SU-DHL-6 (cell line): Measurements from ENCODE around the gene TRIM29.

Experiments
- H2AFZ ChIP-seq: fragments of 200-600 bp; sonication (generic); 2 replicates; pipeline ENCODE4 v1.6.1; 2014; ENCODE audit warnings: low read depth, mild to moderate bottlenecking, moderate library complexity, mixed read lengths, antibody characterized with exemption, low read length; ENCODE audit not compliant: severe bottlenecking
- H3F3A ChIP-seq: fragments of 200-600 bp; shearing (Covaris generic); 2 replicates; pipeline ENCODE4 v1.6.0; 2016; ENCODE audit warnings: antibody characterized with exemption, mild to moderate bottlenecking; ENCODE audit not compliant: insufficient read depth
- H3K27ac ChIP-seq: fragments of 200-600 bp; sonication (generic); 2 replicates; pipeline ENCODE4 v1.5.1; 2016; ENCODE audit warnings: low read depth, mild to moderate bottlenecking, low read length, moderate library complexity, mixed read lengths
- H3K27me3 ChIP-seq: fragments of 200-600 bp; sonication (generic), shearing (Covaris generic); 2 replicates; pipeline ENCODE4 v1.6.0; 2014; ENCODE audit warnings: mild to moderate bottlenecking, low read length
- H3K36me3 ChIP-seq: fragments of 200-600 bp; sonication (generic); 2 replicates; pipeline ENCODE4 v1.6.1; 2014; ENCODE audit warnings: mild to moderate bottlenecking, low read length, mixed read lengths
- H3K4me2 ChIP-seq: fragments of 300-600, 200-600 bp; shearing (Covaris generic), sonication (generic); 2 replicates; pipeline ENCODE4 v1.6.0; 2014; ENCODE audit warnings: low read length, low read depth, mild to moderate bottlenecking; ENCODE audit not compliant: poor library complexity, severe bottlenecking
- H3K4me3 ChIP-seq: fragments of 200-600 bp; sonication (generic); 2 replicates; pipeline ENCODE4 v1.5.1; 2014; ENCODE audit warnings: antibody characterized with exemption, low read length, mild to moderate bottlenecking, mixed read lengths; ENCODE audit not compliant: insufficient read depth, poor library complexity, severe bottlenecking
- H3K79me2 ChIP-seq: fragments of 200-600 bp; sonication (generic); 2 replicates; pipeline ENCODE4 v1.6.1; 2014; ENCODE audit warnings: mild to moderate bottlenecking, low read length, moderate library complexity; ENCODE audit not compliant: insufficient read depth
- H3K9ac ChIP-seq: fragments of 200-600 bp; sonication (generic); 2 replicates; pipeline ENCODE4 v1.7.0; 2014; ENCODE audit warnings: mild to moderate bottlenecking, low read length
- H3K9me2 ChIP-seq: fragments of 200-600 bp; sonication (generic); replicated peaks from 2 replicates; pipeline ENCODE4 v1.6.1; 2014; ENCODE audit warnings: low read length; ENCODE audit not compliant: insufficient read depth
- H3K9me3 ChIP-seq: fragments of 200-600 bp; sonication (generic); 2 replicates; pipeline ENCODE4 v1.6.1; 2014; ENCODE audit warnings: low read length, mixed read lengths; ENCODE audit not compliant: insufficient read depth
- H4K20me1 ChIP-seq: fragments of 200-600 bp; sonication (generic); 2 replicates; pipeline ENCODE4 v1.6.1; 2014; ENCODE audit warnings: low read depth, mild to moderate bottlenecking, antibody characterized with exemption, low read length, moderate library complexity, mixed read lengths
- EZH2phosphoT487 ChIP-seq: fragments of 200-600 bp; sonication (generic), shearing (Covaris generic); conservative IDR thresholded peaks from 2 replicates; pipeline ENCODE4 v1.6.1; 2018; ENCODE audit warnings: mild to moderate bottlenecking, antibody characterized with exemption, low read length, moderate library complexity, mixed read lengths
- TF ChIP-seq, protein P1 (sequence below): fragments of 200-600 bp; sonication (generic); IDR thresholded peaks from one replicate; pipeline ENCODE4 v1.5.1; 2017; ENCODE audit warnings: antibody characterized with exemption, mild to moderate bottlenecking, low read length, moderate library complexity; ENCODE audit not compliant: insufficient read depth, poor library complexity, severe bottlenecking

TRIM29 gene

GRCh38 chr11:120183701-120184141 lies 45.8 kb upstream of the TRIM29 start:
- Histone ChIP-seq H4K20me1 (no peaks in the 10 kb centered on the region), H3K27ac (no peak overlapping the region), H3K4me3 (no peak overlapping the region), H3F3A (no peaks in the 10 kb centered on the region), H3K9me3 (no peaks in the 10 kb centered on the region), H3K79me2 (no peaks in the 10 kb centered on the region), H3K27me3 (no peaks in the 10 kb centered on the region), H3K9ac (no peak overlapping the region), H3K9me2 (no peaks in the 10 kb centered on the region), H3K36me3 (no peaks in the 10 kb centered on the region), H3K4me2 (no peak overlapping the region), H2AFZ (no peak overlapping the region)
- no peak for TF ChIP-seq EZH2phosphoT487
- TF ChIP-seq, protein P1, sequence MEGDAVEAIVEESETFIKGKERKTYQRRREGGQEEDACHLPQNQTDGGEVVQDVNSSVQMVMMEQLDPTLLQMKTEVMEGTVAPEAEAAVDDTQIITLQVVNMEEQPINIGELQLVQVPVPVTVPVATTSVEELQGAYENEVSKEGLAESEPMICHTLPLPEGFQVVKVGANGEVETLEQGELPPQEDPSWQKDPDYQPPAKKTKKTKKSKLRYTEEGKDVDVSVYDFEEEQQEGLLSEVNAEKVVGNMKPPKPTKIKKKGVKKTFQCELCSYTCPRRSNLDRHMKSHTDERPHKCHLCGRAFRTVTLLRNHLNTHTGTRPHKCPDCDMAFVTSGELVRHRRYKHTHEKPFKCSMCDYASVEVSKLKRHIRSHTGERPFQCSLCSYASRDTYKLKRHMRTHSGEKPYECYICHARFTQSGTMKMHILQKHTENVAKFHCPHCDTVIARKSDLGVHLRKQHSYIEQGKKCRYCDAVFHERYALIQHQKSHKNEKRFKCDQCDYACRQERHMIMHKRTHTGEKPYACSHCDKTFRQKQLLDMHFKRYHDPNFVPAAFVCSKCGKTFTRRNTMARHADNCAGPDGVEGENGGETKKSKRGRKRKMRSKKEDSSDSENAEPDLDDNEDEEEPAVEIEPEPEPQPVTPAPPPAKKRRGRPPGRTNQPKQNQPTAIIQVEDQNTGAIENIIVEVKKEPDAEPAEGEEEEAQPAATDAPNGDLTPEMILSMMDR: no peak

GRCh38 chr11:120182790-120183491 lies 45.0 kb upstream of the TRIM29 start:
- no peaks in the 10 kb centered on the region for H3K36me3 ChIP-seq
- H3F3A ChIP-seq: no peaks in the 10 kb centered on the region
- no peaks in the 10 kb centered on the region for H4K20me1 ChIP-seq
- H3K27me3 ChIP-seq: no peaks in the 10 kb centered on the region
- no peaks in the 10 kb centered on the region for H3K9me2 ChIP-seq
- H3K9ac ChIP-seq: no peak overlapping the region
- no peak overlapping the region for H2AFZ ChIP-seq
- H3K79me2 ChIP-seq: no peaks in the 10 kb centered on the region
- no peak overlapping the region for H3K27ac ChIP-seq
- no peak for TF ChIP-seq EZH2phosphoT487
- TF ChIP-seq, protein P1: no peak
- no peak overlapping the region for H3K4me3 ChIP-seq
- H3K4me2 ChIP-seq: no peak overlapping the region
- no peaks in the 10 kb centered on the region for H3K9me3 ChIP-seq

DNA sequence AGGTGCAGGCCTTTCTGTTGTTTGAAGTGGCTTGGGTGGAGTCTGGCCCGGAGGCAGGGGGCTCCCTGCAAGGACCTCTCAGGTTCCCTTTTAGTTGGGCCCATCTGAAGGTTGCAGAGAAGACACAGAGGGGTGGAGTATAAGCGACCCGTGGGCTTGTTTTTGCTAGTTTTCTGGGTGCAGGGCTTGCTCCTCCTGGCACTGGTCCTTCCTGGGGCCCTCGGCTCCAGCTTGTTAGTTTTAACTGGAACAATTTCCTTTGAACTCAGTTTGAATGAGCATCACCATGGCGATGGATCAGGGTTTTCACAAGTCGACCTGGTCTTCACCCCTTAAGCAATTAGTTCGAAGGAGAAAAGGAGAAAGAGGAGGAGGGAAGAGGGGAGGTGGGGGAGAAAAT lies 44.5 kb upstream of the TRIM29 start:
- H3K27ac ChIP-seq: no peak overlapping the region
- H3K9me2 ChIP-seq: no peaks in the 10 kb centered on the region
- H3K36me3 ChIP-seq: no peaks in the 10 kb centered on the region
- no peak overlapping the region for H2AFZ ChIP-seq
- no peaks in the 10 kb centered on the region for H3K27me3 ChIP-seq
- H3K4me2 ChIP-seq: no peak overlapping the region
- H4K20me1 ChIP-seq: no peaks in the 10 kb centered on the region
- H3K4me3 ChIP-seq: no peak overlapping the region
- no peaks in the 10 kb centered on the region for H3K79me2 ChIP-seq
- H3K9me3 ChIP-seq: no peaks in the 10 kb centered on the region
- H3F3A ChIP-seq: no peaks in the 10 kb centered on the region
- H3K9ac ChIP-seq: no peak overlapping the region
- TF ChIP-seq, protein P1: no peak
- TF ChIP-seq EZH2phosphoT487: no peak
